KMS-11 (cell line): ENCODE data around the gene ACTN2.

Experiments used
- H2AFZ ChIP-seq: fragments of 200-600 bp; sonication (generic); 2 replicates; pipeline ENCODE4 v1.6.1; 2016; ENCODE audit warnings: antibody characterized with exemption, mixed run types, low read depth
- H3K27ac ChIP-seq: fragments of 200-600 bp; sonication (generic); 2 replicates; pipeline ENCODE4 v1.6.1; 2016; ENCODE audit warnings: mild to moderate bottlenecking, mixed run types
- H3K27me3 ChIP-seq: fragments of 200-600 bp; sonication (generic); 2 replicates; pipeline ENCODE4 v1.6.1; 2017; ENCODE audit warnings: mild to moderate bottlenecking, low read depth, mixed run types, moderate library complexity; ENCODE audit not compliant: insufficient read depth
- H3K36me3 ChIP-seq: fragments of 200-600 bp; sonication (generic); 2 replicates; pipeline ENCODE4 v1.6.1; 2017; ENCODE audit warnings: mild to moderate bottlenecking, mixed run types; ENCODE audit not compliant: insufficient read depth
- H3K4me1 ChIP-seq: fragments of 200-600 bp; sonication (generic); 2 replicates; pipeline ENCODE4 v1.6.1; 2016; ENCODE audit warnings: mild to moderate bottlenecking, low read depth, mixed run types; ENCODE audit not compliant: poor library complexity, severe bottlenecking
- H3K4me2 ChIP-seq: fragments of 200-600 bp; sonication (generic); 2 replicates; pipeline ENCODE4 v1.7.0; 2016; ENCODE audit warnings: mild to moderate bottlenecking, mixed run types
- H3K4me3 ChIP-seq: fragments of 200-600 bp; sonication (generic); IDR thresholded peaks from 2 replicates; pipeline ENCODE4 v1.6.1; 2017; ENCODE audit warnings: low read depth, low read length, mixed read lengths; ENCODE audit not compliant: insufficient read depth
- H3K79me2 ChIP-seq: fragments of 200-600 bp; sonication (generic); 2 replicates; pipeline ENCODE4 v1.6.1; 2016; ENCODE audit warnings: low read depth, mixed run types; ENCODE audit not compliant: insufficient read depth
- H3K9ac ChIP-seq: fragments of 200-600 bp; sonication (generic); 2 replicates; pipeline ENCODE4 v1.6.1; 2016; ENCODE audit warnings: mild to moderate bottlenecking, mixed run types
- H4K20me1 ChIP-seq: fragments of 200-600 bp; sonication (generic); 2 replicates; pipeline ENCODE4 v1.6.1; 2016; ENCODE audit warnings: mild to moderate bottlenecking, mixed run types; ENCODE audit not compliant: insufficient read depth
- CTCF ChIP-seq: fragments of 200-600 bp; sonication (generic); conservative IDR thresholded peaks from 2 replicates; pipeline ENCODE4 v1.6.1; 2017; ENCODE audit warnings: low read depth, mild to moderate bottlenecking, antibody characterized with exemption, low read length, moderate library complexity, mixed read lengths

The ACTN2 gene

GRCh38 chr1:236779312-236779711, 93.0 kb downstream of the ACTN2 start:
- Histone ChIP-seq H3K4me3 (no peak overlapping the region), H3K4me1 (no peaks in the 10 kb centered on the region), H3K79me2 (no peaks in the 10 kb centered on the region), H3K27ac (no peak overlapping the region), H3K9ac (no peak overlapping the region), H3K36me3 (no peaks in the 10 kb centered on the region), H4K20me1 (no peaks in the 10 kb centered on the region), H2AFZ (no peak overlapping the region), H3K27me3 (no peaks in the 10 kb centered on the region), H3K4me2 (no peak overlapping the region)
- TF ChIP-seq CTCF = no peak

- Histone ChIP-seq H3K79me2 (no peaks in the 10 kb centered on the region), H3K4me3 (no peak overlapping the region), H3K36me3 (no peaks in the 10 kb centered on the region), H3K9ac (no peak overlapping the region), H3K4me1 (no peaks in the 10 kb centered on the region), H4K20me1 (no peaks in the 10 kb centered on the region), H2AFZ (no peak overlapping the region), H3K27me3 (no peaks in the 10 kb centered on the region), H3K27ac (no peak overlapping the region), H3K4me2 (no peak overlapping the region)
- no peak for TF ChIP-seq CTCF
These were observed 99.2 kb downstream of the ACTN2 start for GRCh38 chr1:236785477-236785876.

- no peak for TF ChIP-seq CTCF
- no peak overlapping the region for H2AFZ ChIP-seq
- H3K4me1 ChIP-seq = no peaks in the 10 kb centered on the region
- no peak overlapping the region for H3K27ac ChIP-seq
- H3K79me2 ChIP-seq = no peaks in the 10 kb centered on the region
- no peak overlapping the region for H3K9ac ChIP-seq
- H3K4me2 ChIP-seq = no peak overlapping the region
- H3K27me3 ChIP-seq = no peaks in the 10 kb centered on the region
- no peaks in the 10 kb centered on the region for H4K20me1 ChIP-seq
- H3K36me3 ChIP-seq = no peaks in the 10 kb centered on the region
- H3K4me3 ChIP-seq = no peak overlapping the region
These were observed 100.2 kb downstream of the ACTN2 start for GRCh38 chr1:236786453-236786852.

GRCh38 chr1:236794585-236795034, 108.3 kb downstream of the ACTN2 start:
- peaks cover 36% of the 10 kb centered on the region for H3K79me2 ChIP-seq
- peak overlapping the region; percentile 99; the same call in 1 of the 2 replicates for H3K27ac ChIP-seq
- H3K4me1 ChIP-seq = peaks cover 15% of the 10 kb centered on the region
- no peaks in the 10 kb centered on the region for H3K27me3 ChIP-seq
- peak overlapping the region; percentile 36 for H3K4me2 ChIP-seq
- H3K4me3 ChIP-seq = no peak overlapping the region
- H3K36me3 ChIP-seq = no peaks in the 10 kb centered on the region
- H2AFZ ChIP-seq = peak overlapping the region; percentile 75
- H3K9ac ChIP-seq = peak overlapping the region; percentile 99; the same call in 1 of the 2 replicates
- TF ChIP-seq CTCF = no peak
- H4K20me1 ChIP-seq = no peaks in the 10 kb centered on the region; the same call in 1 of the 2 replicates
